GM21526 (cell line): ENCODE results near the gene CELF1.
"Not testable (repeated sequence)": the region's sequence is repeated elsewhere in the genome, so short reads cannot be mapped to it uniquely, and the experiment has no call there.

Experiments used
- ATAC-seq: cut with Tn5 transposase; IDR thresholded peaks from one replicate; pipeline ENCODE4 v1.9.1; 2021; ENCODE audit warnings: moderate library complexity; ENCODE audit not compliant: unreplicated experiment, low FRiP score

Gene CELF1

DNA sequence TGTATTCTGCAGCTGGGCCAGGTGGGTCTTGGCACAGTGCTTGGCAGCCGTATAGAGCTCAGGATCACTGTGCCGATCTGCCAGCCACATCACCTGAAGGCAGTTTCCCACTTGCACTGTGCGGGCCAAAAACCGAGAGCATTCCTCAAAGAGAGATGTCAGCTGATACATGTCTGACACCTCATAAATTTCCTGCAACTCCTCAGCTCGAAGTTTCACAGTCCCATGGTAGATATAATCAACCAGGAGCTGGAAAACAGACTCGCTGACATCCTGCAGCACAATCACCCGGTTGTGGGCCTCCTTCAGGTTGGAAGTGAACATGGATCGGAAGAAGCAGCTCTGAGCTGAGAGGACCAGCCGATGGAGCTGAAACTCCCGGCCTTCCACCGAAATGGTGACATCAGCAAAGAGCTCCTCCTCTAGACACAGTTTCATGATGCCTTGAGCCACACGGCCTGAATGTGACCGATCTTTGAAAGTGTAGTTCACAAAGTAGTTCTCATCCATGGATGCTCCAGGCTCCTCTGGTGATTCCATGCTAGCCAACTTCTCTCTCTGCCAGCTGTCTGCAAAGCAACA lies 24.6 kb upstream of the CELF1 start:
- ATAC-seq, result no peak

DNA sequence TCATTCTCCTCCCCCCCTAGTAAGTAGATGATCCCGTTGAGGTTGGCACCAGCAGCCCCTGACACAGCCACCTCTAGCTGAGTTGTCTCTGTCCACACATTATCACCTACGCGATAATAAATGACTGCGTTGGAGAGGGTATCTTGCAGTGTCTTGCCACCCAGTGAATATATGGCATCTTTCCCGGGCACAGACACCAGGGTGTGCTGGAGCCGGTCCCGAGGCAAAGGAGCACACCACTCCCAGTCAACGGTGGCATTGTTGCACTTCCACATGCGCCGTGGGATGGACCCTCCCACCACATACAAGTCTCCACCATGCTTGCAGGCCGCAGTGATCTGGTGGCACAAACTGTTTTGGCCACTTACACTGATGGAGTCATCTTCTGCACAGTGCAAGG lies 20.4 kb upstream of the CELF1 start:
- no peak for ATAC-seq

DNA sequence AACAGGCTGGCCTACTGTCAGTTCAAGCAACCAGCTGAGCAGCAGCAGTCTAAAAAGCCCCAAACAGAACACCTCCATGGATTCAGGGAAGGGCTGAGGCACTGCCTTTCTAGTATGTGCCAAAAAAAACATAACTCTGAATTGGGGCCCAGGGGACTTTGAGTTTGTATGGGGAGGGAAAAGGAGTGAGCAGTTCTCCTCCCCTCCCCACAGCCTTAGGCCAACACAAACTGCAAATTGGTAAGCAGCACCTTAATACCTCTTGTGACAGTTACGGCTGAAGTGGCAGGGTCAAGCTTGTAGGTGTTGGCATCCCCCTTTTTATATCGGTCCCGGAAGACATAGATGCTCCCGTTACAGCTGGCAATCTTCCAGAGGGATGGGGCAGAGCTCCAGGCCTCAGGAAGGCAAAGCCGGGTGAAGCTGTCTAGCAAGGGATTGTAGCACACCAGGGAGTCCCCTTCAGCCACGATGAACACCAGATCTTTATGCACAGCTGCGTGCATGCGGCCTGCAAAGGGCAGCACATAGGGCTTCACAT lies 19.9 kb upstream of the CELF1 start:
- ATAC-seq, result no peak

DNA sequence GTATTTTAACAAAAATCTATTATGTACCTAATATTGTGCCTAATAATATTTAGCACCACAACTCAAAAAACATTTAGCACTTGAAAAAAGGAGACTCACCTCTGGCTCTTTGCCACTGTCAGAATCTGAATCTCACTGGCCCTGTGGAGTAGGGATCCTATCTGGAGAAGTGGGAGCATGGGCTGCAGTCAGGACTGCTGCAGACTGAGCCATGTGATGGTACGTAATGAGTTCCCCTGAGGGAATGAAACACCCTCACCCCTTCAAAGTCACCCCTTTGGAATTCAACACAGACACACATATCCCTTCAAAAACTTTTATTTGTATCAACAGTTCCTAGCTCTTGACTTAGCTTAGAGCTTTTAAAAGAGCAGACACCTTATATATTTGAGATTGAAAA lies 19.0 kb upstream of the CELF1 start:
- no peak for ATAC-seq

DNA sequence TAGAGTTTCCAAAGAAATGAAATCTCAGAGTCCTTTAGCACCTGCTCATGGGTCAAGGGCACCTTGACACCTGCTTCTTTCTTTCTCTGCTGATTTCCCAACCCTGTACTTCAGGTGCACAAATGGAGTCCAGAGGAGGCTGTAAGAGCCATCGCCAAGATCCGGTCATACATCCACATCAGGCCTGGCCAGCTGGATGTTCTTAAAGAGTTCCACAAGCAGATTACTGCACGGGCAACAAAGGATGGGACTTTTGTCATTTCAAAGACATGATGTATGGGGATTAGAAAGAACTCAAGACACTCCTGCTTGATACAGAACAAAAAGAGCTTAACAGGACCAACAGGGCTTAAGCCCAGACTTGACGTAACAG lies 18.4 kb upstream of the CELF1 start:
- ATAC-seq, result no peak

DNA sequence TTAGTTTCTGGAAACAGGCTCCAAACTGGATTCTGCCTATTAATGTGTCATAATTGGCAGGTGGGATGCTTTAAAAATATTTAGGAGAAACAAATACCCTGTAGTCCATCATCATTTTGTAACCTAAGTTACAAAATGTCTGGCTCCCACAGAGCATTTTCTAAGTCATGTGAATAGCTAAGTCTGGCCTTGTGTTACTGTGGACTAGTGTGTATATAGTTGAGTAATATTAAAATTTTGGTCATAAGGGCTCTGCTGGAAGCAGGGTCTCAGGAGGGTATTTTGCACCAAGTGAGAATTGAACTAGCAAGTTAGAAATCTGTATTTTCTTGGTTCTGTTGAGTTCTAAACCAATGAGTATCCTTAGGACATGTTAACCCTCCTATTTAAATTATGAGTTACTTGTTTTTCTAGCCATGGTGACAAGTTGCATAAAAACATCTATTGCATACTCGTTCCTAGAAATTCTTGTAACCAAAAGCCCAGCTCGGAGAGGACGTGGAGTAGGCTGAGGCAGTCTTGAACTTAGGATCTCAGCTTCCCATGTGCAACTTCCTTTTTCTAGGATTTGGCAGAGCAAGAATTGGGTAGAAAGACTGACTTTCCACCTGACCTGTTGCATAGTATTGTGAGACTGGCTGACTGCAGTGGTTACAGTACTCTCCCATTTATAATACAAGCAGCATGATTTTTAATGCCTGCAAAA lies 17.9 kb upstream of the CELF1 start:
- ATAC-seq, result no peak

DNA sequence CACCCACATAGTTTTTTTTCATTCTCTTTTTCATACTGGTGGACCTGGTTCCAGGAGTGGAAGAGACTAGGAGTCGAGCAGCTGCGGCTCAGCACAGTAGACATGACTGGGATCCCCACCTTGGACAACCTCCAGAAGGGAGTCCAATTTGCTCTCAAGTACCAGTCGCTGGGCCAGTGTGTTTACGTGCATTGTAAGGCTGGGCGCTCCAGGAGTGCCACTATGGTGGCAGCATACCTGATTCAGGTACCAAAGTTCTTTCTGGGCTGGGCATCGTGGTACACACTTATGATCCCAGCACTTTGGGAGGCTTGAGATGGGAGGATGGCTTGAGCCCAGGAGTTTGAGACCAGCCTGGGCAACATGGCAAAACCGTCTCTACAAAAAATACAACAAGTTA lies 16.7 kb upstream of the CELF1 start:
- no peak for ATAC-seq

DNA sequence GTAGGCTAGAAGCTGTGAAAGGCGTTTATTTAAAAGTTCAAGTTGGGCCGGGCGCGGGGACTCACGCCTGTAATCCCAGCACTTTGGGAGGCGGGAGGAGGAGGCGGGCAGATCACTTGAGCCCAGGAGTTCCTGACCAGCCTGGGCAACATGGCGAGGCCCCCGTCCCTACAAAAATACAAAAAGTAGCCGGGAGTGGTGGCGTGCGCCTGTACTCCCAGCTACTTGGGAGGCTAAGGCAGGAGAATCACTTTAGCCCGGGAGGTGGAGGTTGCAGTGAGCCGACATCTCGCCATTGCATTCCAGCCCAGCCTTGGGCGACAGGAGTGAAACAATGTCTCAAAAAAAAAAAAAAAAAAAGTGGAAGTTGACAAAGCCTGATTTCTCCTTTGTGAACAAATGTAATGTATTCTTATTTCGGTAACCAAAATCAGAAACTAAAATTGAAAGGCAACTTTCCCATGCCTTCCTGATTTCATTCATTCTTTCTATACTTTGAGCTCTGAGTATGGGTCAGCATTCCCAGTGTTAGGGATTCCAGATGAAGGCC lies 13.3 kb upstream of the CELF1 start:
- ATAC-seq, result peak; percentile 1

DNA sequence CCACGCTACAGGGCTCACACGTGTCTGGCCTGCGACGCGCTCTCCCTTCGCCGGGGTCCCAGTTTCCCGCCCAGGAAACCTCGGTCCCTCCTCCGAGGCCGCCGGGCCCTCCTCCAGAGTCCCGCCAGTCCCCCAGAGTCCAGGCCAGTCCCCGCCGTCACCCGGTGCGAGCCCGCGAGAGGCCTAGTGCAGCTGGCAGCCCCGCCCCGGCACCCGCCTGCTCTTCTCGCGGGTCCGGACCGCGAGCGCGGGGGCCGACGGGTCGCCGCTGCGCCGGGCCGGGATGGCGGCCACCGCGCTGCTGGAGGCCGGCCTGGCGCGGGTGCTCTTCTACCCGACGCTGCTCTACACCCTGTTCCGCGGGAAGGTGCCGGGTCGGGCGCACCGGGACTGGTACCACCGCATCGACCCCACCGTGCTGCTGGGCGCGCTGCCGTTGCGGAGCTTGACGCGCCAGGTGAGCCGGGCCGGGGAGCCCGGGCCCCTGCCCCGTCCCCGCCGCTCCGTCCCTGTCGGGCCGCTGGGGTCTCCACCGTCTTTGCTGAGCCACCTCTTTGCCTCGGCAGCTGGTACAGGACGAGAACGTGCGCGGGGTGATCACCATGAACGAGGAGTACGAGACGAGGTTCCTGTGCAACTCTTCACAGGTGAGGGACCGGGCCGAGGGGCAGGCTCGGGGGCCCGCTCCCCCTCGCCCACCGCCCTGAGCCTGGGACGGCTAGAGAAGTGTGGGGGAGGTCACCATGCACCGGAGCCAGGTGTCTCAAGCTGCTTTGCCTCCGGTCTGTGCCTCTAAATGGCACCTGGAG lies 12.6 kb upstream of the CELF1 start, which contains the start of gene PTPMT1:
TSS of gene PTPMT1 (plus strand) at position 260 of the 809 bp plus-strand sequence. CDS start at position 284, 24 bp downstream.
- ATAC-seq, result peak; percentile 78

DNA sequence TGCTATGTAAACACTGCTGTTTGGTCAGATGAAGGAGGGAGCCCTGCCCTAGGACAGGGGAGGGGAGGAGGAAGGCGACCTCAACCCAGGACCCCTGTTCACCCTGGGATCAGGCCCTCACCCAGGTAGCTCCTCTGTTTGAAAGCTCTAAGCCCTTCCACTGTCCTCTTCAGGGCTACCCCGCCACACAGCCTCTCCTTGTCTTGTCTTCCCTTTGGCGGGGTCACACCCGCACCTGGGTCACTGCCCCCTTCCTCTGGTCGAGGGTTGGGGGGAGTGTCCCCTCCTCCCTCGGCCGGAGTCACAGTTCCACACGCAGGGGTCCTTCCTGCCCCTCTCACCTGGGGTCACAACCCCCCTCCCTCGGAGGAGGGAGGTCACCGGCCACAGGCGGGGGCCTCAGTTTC lies 12.0 kb upstream of the CELF1 start:
- ATAC-seq, result no peak

DNA sequence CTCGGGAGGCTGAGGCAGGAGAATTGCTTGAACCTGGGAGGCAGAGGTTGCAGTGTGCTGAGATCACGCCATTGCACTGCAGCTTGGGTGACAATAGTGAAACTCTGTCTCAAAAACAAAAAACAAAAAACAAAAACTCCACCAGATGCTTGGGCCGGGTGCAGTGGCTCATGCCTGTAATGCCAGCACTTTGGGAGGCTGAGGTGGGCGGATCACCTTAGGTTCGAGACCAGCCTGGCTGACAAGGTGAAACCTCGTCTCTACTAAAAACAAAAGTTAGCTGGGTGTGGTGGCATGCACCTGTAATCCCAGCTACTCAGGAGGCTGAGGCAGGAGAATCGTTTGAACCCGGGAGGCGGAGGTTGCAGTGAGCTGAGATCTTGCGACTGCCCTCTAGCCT lies 11.4 kb upstream of the CELF1 start:
- not testable (repeated sequence) for ATAC-seq

DNA sequence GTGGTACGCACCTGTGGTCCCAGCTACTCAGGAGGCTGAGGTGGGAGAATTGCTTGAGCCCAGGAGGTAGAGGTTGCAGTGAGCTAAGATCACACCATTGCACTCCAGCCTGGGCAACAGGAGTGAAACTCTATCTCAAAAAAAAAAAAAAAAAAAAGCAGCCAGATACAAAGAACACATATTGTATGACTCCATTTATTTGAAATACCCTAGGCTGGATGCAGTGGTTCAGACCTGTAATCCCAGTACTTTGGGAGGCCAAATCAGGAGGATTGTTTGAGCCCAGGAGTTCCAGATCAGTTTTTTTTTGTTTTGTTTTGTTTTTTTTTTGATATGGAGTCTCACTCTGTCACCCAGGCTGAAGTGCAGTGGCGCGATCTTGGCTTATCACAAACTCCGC lies 9.5 kb upstream of the CELF1 start:
- not testable (repeated sequence) for ATAC-seq

DNA sequence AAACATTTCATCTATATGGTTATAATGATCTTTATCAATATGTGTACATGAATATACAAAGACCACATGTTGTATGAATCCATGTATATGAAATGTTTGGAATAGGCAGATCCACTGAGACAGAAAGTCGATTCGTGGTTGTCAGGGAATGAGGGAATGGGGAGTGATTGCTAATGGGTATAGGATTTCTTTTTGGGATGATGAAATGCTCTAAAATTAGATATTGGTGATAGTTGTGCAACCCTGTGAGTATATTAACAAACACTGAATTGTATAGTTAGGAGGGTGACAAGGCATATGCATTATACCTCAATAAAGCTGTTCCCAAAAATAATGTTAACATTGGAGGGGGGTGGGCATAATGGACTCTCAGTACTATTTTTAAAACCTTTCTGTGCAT lies 7.5 kb upstream of the CELF1 start:
- no peak for ATAC-seq

DNA sequence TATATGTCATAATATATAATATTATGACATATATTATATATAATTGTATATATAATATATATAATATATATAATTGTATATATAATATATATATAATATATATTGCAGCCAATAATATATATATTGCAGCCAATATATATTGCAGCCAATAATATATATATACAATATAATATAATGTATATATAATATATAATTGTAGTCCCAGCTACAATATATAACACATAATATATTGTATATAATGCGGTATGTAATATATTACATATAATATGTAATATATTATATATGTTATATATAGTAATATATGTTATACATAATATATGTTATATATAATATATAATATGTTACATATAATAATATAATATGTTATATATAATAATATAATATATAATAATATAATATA lies 5.8 kb upstream of the CELF1 start:
- no peak for ATAC-seq

DNA sequence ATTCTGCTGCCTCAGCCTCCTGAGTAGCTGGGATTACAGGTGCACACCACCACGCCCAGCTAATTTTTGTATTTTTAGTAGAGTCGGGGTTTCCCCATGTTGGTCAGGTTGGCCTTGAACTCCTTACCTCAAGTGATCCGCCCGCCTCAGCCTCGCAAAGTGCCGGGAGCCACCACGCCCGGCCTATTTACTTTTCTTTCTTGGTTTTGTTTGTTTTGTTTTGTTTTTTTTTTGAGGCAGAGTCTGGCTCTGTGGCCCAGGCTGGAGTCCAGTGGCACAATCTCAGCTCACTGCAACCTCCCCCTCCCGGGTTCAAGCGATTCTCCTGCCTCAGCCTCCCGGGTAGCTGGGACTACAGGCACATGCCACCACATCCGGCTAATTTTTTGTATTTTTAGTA lies 4.1 kb upstream of the CELF1 start:
- not testable (repeated sequence) for ATAC-seq

DNA sequence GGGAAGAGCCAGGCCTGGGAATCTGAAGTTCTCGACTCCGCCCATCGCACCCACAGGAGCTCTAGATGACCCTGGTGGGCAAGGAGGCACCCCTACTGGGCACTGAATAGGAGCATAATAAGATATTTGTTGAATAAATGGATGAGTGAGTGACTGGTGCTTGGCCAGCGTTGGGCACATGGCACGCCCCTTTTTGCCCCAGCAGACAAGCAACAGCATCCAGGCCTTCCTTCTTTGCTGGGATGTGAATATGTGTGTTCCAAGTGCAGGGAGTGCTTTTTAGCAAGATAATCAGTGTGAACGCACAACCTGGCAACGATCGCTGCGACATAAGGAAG lies 443 bp upstream of the CELF1 start:
- ATAC-seq, result peak; percentile 11

DNA sequence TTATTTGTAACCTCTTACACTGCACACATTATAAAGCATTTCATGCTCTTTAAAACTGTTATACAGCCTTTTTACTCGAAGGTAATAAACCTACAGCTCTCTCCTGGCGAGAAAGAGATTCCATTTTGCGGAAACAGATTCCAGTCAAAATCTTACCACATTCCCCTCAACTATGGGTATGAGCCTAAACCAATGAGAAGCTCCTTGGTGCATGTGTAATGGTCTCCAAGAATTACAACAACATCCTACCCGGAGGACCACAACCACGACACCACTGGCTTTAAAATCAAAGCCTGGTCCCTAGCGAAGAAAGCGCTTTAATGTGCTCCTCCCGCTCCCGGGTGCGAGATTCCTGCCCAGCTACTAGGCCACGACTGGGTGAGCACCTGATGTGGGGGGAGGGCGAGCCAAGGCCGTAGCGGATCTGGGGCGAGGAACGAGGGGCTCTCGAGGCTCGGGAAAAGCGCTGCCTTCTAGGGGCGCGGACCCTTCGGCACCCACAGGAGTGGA lies 821 bp downstream of the CELF1 start:
- ATAC-seq, result peak; percentile 7

DNA sequence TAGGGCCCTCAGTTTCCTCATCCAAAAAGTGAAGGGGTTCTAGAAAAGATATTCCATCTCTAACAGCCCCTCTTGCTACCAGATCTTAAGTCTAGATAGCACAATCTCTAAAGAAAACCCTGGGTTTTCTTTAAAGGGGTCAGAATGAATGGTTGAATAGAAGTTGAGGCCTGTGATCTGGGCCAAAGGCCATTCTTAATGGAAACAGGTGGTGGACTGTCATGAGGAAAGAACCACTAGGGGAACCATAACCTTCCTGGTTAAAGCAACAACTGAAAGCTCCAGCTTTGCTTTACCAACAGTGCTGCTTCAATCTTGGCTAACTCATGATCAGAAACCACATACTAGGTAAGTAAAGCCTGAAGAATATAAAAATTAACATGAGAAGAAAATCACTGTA lies 1.8 kb downstream of the CELF1 start:
- ATAC-seq, result no peak

DNA sequence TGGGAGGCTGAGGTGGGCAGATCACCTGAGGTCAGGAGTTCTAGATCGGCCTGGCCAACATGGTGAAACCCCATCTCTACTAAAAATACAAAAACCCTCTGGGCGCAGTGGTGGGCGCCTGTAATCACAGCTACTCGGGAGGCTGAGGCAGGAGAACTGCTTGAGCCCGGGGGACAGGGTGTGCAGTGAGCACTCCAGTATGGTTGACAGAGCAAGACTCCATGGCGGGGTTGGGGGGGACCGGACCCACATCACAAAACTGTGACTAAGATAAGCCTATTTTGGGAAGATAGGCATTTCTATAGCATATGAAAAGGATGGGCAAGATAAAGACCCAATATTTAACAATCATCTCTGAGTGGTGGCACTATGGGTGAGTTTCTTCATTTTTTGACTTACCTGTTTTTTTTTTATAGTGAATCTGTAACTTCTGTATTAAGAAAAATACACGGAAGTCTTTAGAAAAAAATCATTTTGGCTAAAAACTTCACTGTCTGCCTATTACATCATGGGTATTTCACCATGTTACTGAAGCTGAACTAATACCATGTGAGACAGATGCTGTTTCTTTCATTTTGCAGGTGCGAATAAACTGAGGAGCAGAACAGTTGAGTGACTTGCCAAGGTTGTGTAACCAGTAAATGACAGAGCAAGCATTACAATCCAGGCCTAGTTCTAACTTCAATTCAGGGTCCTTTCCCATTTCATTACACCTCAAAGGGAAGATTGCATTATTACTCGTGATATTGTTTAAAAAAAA lies 2.5 kb downstream of the CELF1 start:
- no peak for ATAC-seq

DNA sequence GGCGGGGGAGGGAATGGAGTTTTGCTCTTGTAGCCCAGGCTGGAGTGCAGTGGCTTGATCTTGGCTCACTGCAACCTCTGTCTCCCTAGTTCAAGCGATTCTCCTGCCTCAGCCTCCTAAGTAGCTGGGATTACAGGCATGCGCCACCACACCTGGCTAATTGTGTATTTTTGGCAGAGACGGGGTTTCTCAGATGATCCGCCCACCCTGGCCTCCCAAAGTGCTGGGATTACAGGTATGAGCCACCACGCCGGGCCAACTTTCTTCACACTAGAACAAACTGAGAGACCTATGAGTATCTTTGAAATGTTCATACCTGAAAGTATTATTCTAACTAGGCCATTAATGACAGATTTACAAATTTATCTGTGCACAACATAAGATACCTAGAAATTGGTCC lies 6.7 kb downstream of the CELF1 start:
- ATAC-seq, result not testable (repeated sequence)
